ENCODE data around the gene CCNL2. TPM values are rescaled to one million over a fixed set of nuclear protein-coding genes. Genes with fewer than 3 reads are reported as not detected.

The CCNL2 gene
- total RNA-seq, 1 donor from 2014 or later: 120 TPM

DNA sequence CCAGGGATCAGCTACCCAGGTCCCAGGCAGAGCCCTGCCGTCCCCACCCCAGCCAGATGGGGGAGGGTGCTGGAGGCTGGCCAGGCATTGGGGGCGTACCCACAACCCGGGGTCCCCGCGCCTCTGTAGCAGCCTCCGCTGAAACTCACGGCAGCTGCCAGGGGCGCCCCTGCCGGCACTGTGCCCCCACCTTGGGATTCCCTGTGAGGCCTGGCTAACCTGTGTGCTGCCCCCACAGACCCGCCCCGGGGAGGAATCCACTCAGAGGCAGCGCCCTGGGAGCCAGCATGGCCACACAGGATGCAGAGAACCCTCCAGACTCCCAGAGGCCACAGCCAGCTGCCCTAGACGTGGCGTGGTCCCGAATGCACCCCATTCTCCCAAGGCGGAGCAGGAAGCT is 53.8 kb downstream of the CCNL2 start:
- intact Hi-C loops (cut with micrococcal nuclease): no loop called here

DNA sequence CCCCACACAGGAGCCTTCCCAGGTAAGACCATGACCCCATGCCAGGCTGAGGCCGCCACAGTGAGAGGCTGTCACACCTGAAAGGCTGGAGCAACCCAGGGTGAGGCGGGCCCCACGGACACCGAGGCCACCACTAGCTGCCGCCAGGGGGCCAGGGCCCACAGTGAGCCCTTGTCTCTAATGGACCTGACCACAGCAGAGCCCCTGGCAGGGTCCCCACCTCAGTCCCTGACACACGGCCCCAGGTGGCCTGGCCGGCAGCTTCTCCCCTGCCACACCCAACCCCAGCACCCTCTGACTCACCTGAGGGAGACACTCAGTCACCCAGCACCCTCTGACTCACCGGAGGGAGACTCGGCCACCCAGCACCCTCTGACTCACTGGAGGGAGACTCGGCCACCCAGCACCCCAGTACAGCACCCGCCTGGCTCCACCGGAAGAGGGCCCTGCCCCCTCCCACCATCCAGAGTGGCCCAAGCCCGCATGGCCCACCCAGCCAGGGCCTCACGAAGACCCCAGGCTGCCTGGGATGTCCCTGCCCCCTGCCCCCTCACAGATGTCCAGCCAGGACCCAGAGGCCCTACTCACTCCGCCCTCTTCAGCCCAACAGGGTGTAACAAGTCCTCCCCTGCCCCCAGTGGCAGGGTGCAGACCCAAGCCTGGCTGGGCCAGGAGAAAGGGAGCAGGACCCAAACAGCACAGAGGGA is 54.3 kb downstream of the CCNL2 start:
- intact Hi-C loops (cut with micrococcal nuclease): no loop called here

DNA sequence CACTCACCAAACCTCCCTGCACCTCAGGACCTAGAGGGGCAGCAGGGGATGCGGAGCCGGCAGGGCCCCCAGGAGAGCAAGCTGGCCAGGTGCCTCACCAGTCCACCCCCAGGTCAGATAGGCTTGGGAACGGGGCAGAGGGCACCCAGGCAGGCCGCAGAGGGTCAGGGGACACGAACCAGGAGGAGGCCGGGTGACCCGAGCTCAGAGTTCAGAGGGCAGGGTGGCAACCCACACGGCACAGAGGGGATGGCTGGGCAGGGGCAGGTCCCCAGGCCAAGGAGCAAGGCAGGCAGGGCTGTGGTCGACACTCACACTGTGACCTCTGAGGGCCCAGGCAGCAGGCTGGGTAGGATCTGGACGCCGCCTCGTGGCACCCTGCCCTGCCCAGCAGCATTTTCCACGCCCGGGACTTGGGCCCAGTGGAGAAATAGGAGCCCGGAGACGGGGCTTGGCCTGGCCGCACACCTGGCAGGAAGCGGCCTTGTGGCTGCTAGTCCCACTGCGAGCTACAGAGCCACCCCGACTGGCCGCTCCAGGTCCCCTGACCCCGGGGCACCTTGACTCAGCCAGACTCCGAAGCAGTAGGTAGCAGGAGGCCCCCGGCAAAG is 55.2 kb downstream of the CCNL2 start:
- intact Hi-C loops (cut with micrococcal nuclease): no loop called here

- intact Hi-C loops (cut with micrococcal nuclease): no loop called here
Observed at GRCh38 chr1:1342584-1343115, 56.5 kb downstream of the CCNL2 start.

DNA sequence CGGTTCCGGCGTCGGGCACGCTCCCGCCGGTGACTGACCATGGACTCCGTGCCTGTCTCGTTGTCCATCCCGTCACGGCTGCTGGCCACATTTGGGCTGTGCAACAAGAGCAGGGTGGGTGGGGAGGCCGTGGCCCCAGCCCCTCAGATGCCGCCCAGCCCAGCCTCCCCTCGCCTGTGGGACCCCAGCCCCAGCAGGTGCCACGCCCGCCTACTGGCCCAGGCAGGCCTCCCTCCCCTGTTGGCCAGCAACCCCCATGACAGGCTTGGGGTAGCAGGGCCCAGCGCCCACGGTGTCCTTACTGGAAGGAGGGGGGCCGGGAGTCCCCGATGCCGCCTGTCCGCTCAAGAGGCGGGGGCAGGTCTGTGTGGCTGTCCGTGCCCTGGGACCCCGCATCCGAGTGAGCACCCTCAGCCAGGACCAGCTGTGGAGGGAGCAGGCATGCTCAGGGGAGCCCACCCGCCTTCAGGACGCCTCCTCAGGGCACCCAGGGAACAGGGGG is 57.0 kb downstream of the CCNL2 start:
- intact Hi-C loops (cut with micrococcal nuclease): no loop called here

DNA sequence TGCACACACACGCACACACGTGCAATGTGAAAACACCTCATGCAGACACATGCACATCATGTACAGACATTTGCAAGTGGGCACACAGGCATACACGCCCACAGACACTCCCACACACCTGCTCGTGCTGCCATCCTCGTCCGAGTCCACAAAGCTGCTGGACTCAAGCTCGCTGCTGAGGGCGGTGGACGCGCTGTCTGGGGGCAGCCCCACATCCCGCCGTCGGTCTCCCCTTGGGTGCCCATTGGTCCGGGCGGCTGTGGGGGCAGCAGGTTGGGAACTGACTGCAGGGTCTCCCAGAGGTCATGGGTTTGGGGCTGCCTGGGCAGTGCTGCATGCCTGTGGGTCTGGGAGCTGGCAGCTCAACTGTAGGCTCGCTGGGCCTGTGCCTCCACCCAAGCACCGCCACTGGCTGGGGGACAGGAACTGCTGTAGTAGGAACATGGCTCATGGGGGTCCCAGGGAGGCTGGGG is 57.5 kb downstream of the CCNL2 start:
- intact Hi-C loops (cut with micrococcal nuclease): no loop called here

DNA sequence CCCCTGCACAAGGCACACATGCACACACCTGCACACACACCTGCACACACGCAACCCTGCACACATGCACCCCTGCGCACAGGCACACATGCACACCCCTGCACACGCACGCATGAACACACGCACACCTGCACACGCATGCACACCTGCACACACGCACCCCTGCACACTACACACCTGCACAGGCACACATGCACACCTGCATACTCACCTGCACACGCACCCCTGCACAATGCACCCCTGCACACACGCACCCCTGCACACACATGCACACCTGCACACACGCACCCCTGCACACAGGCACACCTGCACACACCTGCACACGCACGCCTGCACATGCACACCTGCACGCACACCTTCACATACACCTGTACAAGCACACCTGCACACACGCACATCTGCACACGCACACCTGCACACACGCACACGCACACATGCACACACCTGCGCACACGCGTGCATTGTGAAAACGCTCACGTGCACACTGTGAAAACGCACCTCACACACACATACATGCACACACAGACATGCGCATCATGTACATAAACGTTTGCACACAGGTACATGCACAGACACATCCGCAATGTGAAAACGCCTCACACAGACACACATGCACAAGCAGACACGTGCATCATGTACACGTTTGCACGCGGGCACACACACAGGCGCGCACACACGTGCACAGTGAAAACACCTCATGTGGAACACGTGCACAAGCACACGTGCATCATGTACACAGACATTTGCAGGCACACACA is 58.2 kb downstream of the CCNL2 start:
- intact Hi-C loops (cut with micrococcal nuclease): no loop called here

DNA sequence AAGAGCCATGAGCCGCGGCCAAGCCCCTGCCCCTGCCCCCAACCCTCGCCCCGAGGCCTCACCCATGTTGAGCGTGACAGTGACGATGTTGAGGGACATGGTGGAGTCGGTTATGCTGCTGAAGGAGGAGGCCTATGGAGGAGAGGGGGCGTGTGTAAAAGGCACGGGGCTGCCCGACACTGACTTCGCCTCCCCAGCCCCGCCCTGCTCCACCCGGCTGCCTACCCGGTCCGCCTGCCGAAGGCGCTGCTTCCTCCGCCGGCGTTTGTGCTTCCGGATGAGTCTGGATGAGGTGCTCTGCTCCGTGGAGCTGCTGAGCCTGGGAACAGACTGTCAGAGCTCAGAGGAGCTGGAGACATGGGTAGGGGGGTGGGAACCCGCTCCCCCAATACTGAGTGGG is 59.0 kb downstream of the CCNL2 start:
- intact Hi-C loops (cut with micrococcal nuclease): no loop called here

GRCh38 chr1:1338278-1338677 is 60.9 kb downstream of the CCNL2 start:
- intact Hi-C loops (cut with micrococcal nuclease): no loop called here

- intact Hi-C loops (cut with micrococcal nuclease): no loop called here
Observed at GRCh38 chr1:1337793-1338147, 61.4 kb downstream of the CCNL2 start.

DNA sequence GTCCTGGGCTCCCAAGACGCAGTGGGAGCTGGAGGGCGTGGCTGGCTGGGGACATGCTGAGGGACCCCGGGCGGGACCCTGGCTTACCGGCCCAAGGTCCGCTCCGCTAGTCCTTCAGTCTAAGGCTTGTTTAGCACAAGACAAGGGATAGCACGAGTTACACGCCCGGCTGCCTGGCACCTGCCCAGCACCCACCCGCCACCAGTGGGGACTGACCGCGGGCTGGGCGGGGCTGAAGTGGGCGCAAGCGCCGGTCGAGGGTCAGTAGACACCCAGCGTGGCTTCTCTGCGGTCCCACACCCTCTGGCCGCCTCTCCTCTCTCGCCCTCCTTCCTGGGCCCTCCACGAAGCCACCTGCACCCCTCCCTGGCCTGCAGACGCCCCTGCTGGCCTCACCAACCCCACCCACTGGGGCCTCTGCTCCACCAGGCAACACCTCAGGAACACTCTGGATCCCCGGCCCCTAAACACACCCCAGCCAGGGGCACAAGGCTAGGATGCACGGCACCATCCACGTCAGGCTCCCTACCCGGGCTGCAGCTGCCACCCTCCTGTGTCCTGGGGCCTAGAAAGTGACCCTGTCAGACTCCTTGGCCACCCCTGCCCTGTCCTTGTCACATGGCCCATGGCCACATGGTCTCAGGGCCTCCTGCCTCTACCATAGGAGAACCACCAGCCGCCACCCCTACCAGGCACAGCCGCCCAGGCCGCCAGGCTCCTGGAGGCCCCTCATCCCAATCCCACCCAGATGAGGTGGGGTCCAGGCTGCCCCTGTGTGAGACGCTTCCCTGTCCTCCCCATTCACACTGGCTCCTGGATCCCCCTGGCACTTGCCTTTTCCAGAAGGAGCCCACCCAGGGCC is 62.0 kb downstream of the CCNL2 start:
- intact Hi-C loops (cut with micrococcal nuclease): no loop called here

DNA sequence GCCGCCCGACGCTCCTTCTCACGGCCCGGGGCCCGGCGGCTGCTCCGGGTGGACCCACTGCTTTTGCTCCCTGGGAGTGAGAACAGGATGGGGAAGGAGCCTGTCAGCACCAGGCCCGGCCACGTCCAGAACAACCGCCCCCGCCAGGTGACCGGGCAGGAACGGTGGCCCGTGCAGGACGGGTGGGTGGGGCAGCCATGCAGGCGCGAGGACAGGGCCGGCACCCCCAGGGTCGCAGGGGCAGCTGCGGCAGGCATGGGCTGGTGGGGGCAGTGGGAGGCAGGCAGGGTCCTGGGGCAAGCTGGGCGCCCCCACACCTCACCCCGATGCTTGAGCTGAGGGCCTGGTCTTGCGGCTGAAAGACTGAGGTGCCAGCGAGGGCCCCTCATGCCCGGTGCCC is 62.7 kb downstream of the CCNL2 start:
- intact Hi-C loops (cut with micrococcal nuclease): no loop called here

GRCh38 chr1:1335792-1336248 is 63.3 kb downstream of the CCNL2 start:
- intact Hi-C loops (cut with micrococcal nuclease): no loop called here

Other genes starting within 250 kb of the CCNL2 start
- 1.7 and 3.7 TPM in 2 replicates for gene TTLL10, start 225.5 kb downstream of the CCNL2 start, total RNA-seq
- gene TNFRSF18, start 192.7 kb downstream of the CCNL2 start, total RNA-seq: 175 and 176 TPM in 2 replicates
- gene TNFRSF4, start 185.2 kb downstream of the CCNL2 start, total RNA-seq: 406 and 418 TPM in 2 replicates
- gene SDF4, start 167.3 kb downstream of the CCNL2 start, total RNA-seq: 161 and 167 TPM in 2 replicates
- gene B3GALT6, start 167.1 kb downstream of the CCNL2 start, total RNA-seq: 30.8 and 32.5 TPM in 2 replicates
- 1.5 and 3.5 TPM in 2 replicates for gene C1QTNF12, start 152.6 kb downstream of the CCNL2 start, total RNA-seq
- gene UBE2J2, start 125.5 kb downstream of the CCNL2 start, total RNA-seq: 85.1 and 87.7 TPM in 2 replicates
- 2.8 and 4.6 TPM in 2 replicates for gene SCNN1D, start 118.9 kb downstream of the CCNL2 start, total RNA-seq
- gene ACAP3, start 91.4 kb downstream of the CCNL2 start, total RNA-seq: 60.9 and 62.5 TPM in 2 replicates
- gene PUSL1, start 90.7 kb downstream of the CCNL2 start, total RNA-seq: 19.2 and 20.6 TPM in 2 replicates
- gene INTS11, start 74.7 kb downstream of the CCNL2 start, total RNA-seq: 129 and 134 TPM in 2 replicates
- 20.4 and 20.8 TPM in 2 replicates for gene CPTP, start 74.5 kb downstream of the CCNL2 start, total RNA-seq
- gene TAS1R3, start 68.1 kb downstream of the CCNL2 start, total RNA-seq: 1.0 and 1.2 TPM in 2 replicates
- 39.1 and 43.8 TPM in 2 replicates for gene DVL1, start 49.9 kb downstream of the CCNL2 start, total RNA-seq
- 0.25 and 0.27 TPM in 2 replicates for gene MXRA8, start 40.8 kb downstream of the CCNL2 start, total RNA-seq
- 104 and 114 TPM in 2 replicates for gene AURKAIP1, start 24.1 kb downstream of the CCNL2 start, total RNA-seq
- 138 and 139 TPM in 2 replicates for gene MRPL20, start 8.0 kb upstream of the CCNL2 start, total RNA-seq
- not detected in 2 replicates for gene ANKRD65, start 21.9 kb upstream of the CCNL2 start, total RNA-seq
- 1.6 and 2.0 TPM in 2 replicates for gene VWA1, start 36.4 kb upstream of the CCNL2 start, total RNA-seq
- 0.56 and 1.5 TPM in 2 replicates for gene ATAD3C, start 50.4 kb upstream of the CCNL2 start, total RNA-seq
- 48.7 and 50.9 TPM in 2 replicates for gene ATAD3B, start 72.4 kb upstream of the CCNL2 start, total RNA-seq
- 47.3 and 49.8 TPM in 2 replicates for gene ATAD3A, start 112.8 kb upstream of the CCNL2 start, total RNA-seq
- 0.39 and 0.63 TPM in 2 replicates for gene TMEM240, start 141.3 kb upstream of the CCNL2 start, total RNA-seq
- 137 and 138 TPM in 2 replicates for gene SSU72, start 175.5 kb upstream of the CCNL2 start, total RNA-seq
- 6.9 and 8.8 TPM in 2 replicates for gene FNDC10, start 200.8 kb upstream of the CCNL2 start, total RNA-seq
- 36.7 and 38.1 TPM in 2 replicates for gene MIB2, start 216.2 kb upstream of the CCNL2 start, total RNA-seq
- gene MMP23B, start 232.8 kb upstream of the CCNL2 start, total RNA-seq: 2.3 and 2.6 TPM in 2 replicates

All from T-helper 1 cell treated with Interleukin-12 subunit alpha and Interleukin-12 subunit beta and Interleukin-4 antibody, amounts not matched to agents 30 ng/mL and 1 ng/mL, for 36 hours (primary cell).